NK-92 (cell line): ENCODE results near the gene SEC22A.

Experiments used
- DNase-seq: peaks from one replicate; lab custom pipeline; 2025; ENCODE audit not compliant: unreplicated experiment; lab: John Stamatoyannopoulos, UW

Gene SEC22A

DNA sequence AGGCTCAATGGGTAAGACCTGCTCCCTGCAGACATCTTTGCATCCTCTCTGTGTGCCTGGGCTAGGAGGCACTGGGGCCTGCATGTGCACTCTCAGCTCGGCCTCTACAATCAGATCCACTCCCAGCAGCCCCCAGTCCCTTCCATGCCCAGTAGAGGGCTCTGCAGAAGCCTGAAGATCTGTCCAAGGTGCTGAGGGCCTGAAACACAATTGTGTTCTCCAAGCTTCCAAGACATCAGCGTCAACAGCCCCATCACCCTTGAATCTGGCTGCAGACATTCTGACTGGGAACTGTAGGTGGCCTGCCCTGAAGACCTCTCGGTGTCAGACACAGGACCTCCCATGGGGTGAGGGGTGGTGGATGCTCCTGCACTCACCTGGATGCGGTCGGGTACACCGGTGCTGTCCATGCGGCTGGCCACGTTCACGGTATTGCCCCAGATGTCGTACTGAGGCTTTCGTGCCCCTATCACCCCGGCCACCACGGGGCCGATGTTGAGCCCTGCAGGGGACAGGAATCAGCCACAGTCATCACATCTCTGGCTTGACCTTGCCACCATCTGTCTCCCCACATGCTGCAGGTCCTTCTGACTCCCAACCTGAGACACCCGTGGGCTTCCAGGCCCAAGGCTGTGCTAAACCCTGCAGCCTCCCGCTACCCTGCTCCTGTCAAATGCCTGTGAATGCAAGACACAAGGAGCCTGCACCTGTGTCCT is 84.7 kb downstream of the SEC22A start:
- no peak for DNase-seq

DNA sequence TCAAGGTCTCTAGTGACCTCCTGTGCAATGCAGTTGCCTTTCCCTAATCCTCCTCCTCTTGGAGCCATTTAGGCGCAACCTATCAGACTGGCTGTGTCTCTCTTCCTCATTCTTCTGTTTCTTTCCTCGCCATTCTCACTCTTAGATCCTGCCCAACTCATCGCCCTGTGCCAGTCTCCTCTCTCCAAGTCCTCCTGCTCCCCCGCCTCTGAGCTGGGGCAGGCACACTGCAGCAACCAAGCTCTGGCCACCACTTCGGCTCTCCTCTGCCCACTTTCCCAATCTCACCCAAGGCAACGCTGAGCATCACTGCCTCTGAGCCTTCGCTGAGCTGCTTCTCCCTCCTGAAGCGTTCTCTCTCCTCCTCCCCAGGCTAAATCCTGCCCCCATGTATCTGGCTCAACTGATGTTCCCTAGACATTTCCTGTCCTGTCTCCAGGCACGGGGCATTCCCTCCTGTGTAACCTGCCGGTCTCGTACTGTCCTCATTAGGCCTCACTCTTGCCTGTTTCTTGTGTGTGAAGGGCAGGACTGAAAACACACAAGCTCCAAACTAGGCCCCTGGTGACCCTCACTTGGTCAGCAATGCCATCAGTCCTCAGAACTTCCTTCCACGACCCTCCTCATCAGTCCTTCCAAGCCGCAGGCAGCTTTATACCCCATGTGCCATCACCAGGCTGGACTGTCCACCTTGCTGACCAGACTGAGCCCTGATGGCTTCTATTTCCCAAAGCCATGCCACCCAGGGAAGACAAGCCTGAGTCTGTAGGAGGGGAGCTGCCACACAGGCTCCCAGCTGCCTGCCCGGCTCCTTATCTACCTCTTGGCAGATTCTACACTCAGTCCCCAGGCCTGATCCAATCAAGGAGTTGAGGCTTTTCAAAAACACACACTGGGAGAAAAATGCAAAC is 85.6 kb downstream of the SEC22A start:
- no peak for DNase-seq

DNA sequence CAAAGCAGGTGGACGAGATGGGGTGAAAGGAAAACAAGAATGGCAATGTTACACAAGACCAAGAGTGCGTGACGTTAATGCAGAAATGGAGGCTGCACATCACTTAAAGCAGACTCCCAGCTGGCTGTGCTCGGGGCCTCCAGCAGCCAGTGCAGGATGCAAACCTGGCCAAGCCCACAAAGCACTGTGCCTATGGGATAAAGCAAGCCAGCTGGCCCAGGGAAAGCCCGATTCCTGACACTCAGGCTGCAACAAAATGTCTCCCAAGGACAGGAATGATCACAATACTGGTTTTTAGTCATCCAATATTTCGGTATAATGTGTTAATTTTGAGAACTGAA is 86.2 kb downstream of the SEC22A start:
- DNase-seq = no peak

DNA sequence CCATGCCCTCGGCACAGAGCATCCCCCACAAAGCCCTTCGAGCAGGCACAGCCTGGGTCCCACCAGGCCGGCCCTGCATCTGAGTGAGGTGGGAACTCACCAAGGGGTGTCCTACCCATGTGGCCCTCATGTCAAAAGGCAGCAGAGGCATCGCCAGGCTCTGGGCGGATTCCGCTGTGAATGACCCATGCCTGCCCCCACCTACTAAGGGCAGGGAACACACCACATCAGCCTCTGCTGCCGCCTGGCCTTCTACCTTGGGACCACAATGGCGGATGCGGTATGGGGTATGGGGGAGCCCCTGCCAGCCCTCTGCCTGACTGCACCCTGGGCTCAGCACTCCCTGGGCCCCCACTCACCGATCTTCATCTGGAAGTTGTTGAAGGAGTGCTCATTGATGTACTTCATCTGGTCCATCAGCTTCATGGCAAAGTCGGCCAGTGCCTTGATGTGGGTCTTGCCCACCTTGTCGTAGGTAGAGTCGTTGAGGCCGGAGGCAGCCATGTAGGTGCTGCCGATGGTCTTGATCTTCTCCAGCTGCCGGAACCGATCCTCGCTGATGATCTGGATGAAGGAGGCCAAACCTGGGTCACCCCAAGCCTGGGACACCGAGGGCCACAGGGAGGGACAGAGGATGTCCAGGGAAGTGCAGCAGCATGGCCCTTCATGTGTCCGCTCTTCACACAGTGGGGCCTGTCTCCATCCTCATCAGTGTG is 87.8 kb downstream of the SEC22A start:
- no peak for DNase-seq

DNA sequence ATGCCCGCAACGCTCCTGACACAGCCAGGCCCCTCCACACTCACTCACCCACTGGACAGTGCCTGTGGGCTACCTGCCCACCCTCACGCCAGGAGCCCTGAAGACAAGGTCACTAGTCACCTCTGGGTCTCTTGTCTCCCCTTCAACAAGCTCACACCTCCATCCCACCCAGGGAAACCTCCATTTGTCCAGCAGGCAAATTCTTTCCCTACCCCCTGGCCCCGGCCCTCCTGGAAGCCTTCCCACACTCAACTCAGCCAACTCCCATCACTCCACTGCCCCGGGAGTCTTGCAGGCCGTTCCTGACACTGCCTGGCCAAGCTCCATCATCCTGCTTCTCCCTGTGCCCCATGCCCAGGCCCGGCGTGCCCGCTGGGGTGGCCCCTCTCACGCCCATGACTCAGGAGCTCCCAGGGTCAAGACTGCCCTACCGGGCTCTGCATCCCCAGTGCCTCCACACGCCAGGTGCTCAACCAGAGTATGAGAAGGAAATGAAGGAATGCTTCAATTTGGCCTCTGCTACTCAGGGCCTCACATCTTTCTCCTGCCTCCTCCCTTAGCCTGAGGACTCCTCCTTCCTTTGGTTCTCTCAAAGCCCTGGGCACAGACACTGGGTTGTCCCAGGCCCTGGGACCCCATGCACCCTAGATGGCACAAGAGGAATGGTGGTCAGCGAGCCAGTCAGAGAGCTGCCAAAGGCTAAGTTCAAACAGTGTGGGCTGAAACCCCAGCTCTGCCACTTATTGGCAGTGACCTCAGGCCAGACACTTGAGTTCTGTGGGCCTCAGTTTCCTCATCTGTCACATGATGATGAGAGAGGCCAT is 88.6 kb downstream of the SEC22A start:
- DNase-seq = no peak

DNA sequence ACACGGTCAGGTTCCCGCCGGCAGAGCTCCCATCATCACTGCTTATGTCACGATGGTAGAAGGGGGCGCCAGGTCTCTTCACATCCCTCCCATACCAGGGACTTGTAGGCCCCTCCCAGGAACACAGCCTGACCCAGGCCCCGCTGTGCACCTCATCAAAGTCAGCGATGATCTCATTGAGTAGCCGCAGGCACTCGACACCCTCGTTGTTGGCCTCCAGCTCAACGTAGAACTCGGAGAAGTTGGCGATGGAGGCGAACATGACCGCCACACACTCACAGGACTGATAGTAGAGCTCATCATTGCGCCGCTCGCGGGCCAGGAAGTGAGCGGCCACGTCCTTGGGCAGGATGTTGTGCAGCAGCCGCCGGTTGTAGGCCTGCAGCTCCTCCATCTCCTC is 89.2 kb downstream of the SEC22A start:
- DNase-seq = no peak

DNA sequence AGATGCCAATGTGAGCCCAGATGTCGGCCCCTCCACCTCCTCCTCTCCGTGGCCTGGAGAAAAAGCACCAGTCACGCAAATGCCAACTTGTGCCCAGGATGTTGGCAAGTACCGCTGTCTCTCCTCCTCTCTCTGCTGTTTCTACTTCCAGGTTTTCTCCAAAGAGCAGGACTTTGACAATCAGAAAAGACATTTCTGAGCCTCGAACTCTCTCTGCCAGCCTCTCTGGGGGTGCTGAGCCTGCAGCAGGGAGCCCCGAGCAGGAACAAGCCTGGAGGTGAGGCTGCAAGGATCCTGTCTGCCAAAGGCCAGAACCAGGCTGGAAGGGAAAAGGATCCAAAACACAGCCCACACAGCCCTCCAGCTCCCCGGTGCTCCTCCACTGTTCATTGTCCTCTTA is 89.7 kb downstream of the SEC22A start:
- DNase-seq = no peak

DNA sequence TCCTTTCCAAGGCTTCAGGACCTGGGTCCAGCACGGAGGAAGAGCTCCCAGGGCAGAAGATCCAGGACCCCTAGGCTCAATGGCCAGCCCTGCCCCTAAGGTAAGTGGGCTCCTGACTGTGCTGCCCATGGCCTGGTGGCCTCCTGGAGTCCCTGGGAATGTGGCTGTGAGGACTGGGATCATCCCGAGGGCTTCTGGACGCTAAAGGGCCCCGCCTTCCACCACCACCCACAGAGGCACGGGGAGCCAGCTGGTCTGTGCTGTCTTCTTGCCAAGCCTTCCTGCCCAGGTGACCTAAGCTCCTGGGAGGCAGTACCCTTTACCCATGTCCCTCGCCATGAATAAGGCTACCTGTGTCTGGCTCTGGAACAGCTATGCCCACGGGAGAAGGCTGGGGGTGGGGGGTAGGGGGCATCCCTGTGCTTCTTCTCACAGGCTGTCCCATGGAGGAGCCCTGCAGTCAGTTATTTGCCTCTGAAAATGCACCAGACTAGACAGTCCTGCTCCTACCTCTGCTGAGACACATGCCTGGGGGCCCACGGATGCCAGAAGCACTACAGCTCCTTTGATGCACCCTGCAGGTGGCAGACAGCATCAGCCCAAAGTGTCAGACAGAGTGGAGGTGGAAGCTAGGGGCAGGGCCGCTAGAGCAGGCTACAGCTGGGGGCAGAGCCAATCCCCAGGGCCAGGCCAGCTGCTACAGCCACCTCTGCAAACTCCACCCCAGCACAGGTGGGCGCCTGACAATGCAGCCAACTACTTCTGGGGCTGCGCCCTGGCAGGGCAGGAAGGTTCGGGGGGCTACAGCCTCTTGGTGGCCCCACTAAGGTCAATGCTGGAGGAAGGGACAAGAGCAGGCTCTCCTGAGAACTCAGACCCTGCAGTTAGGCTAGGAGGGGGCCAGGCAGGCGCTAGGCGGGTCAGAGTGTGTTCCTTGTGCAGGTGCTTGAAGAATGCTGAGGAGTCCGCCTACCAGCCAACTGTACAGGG is 90.9 kb downstream of the SEC22A start:
- DNase-seq = no peak

DNA sequence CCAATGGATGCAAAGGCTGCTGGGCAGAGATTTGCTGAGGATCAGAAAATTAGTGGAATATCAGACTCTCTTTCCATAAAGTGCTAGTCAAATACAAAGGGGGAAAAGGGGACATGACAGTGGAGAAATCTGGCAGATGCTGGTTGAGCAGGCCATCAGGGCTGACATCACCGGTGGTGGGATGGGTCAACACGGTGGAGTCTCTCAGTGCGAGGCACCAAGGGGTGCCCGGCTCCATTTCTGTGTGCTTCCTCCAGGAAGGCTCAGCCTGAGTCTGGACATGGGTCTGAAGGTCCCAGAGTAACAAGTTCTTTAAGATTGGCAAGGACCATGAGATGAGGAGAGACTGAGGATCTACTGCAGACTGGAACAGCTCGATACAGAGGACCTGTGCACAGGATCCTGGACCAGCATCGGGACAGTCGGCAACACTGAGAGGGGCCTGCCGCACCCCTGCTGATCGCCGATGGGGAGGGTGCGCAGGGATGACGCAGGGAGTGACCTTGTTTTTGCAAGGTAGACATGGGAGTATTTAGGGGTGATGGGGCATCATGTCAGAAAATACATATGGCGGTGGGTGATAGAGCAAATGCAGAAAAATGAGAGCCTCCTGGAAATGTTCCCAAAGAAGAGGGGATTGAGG is 92.7 kb downstream of the SEC22A start:
- no peak for DNase-seq

DNA sequence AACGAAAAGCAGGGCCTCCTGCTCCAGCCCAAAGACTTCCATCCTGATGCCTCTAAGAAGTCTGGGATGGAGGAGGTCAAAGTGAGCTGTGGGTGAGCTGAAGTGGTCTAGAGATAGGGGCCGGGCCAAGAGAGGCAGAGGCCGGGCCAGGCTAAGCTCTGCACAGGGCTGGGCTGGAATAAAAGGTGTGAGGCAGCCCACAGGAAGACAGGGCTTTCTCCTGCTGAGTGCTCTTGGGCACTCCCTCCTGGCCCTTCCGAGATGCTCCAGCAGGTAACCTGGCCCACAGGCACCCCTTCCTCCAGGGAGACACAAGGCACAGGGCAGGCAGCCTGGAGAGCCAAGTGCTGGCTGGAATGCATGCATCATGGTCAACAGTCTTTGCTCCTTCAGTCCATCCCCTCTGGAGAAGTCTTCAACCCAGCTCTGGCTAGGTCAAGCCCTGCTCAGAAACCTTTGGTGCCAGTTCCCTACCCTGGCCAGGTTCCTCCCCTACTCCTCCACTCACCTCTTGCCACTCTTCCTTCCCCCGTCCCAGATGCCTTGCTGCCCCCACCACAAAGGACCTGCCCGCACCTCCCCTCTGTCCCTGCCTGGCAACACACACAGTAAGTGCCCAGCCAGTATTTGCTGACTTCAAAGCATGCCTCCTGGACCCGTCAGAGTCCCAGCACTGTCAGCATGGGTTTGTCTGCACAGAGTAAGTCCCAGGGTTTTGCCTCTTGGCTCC is 93.6 kb downstream of the SEC22A start:
- DNase-seq = no peak

DNA sequence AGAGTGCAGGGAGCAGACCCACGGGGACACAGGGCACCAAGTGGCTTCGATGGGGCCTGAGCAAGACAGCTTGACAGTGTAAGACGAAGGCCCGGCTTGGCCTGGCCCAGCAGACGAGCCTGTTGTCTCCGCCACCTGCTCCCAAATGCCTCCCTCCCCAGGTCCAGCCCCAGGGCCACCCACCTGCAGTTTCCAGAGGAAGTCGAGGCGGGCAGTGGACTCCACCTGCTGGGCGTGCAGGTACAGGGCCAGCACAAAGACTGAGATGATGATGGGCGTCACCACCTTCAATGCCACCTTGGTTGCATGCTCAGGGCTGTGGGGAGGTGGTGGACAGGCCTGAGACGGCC is 94.1 kb downstream of the SEC22A start:
- no peak for DNase-seq

DNA sequence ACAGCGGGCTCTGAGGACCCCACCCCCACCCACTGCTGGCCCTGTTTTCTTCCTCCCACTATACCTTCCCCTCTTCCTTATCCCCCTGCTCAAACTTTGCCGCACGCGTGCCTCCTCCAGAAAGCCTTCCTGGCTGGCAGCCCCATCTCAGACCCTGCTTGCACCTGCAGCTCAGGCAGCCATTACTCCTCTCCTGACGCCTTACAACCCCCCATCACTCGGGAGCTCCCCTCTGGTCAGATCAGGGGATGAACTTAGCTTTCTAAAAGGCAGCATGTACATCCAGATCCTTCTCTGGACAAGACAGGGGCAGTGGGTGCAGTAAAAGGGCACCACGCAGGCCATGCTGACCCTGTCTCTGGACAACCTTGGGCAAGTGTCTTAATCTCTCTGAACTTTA is 94.5 kb downstream of the SEC22A start:
- no peak for DNase-seq

DNA sequence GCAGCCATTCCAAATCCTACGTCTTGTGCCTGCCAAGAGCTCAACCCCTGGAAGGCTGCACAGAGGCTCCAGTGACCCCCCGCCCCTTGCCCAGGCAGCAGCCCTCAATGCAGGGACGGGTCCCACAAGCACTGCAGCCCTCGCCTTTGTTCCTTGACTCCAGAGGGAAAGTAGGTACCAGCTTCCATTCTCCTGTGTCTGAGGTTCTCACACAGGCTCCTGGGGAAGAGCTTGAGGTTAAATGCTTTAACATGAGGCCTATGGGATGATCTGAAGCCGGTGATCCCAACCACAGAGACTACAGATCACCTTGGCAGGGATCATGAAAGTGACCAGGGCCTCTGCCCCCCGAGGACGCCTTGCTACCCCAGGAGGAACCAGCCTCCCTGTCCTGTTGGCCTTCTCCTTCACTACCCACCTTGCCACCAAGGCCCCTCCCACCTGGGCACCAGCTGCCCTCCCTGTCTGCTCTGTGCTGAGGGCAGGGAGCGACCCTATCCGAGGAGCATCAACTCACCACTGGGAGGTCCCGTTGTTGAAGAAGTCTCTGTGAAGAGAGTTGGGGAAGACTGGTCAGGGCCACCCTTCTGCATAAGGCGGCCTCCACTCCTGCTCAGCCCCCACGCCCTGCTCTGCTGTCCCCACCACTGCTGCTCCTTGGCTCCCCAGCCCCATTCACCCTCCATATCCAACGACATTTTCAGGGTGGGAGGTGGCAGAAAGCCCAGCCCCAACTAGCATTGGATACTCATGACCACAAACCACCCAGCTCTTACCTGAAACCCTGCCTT is 95.3 kb downstream of the SEC22A start:
- no peak for DNase-seq

DNA sequence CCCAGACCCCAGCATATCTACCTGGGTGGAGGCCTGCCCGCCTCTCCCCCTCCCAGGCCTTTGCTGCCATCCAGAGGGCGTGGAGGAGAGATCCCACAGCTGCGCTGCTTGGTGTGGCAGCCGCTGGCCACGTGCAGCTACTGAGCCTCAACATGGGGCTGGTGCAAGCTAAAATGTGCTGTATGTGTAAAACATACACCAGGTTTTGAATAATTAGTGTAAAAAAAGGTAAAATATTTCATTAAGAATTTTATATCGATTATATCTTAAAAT is 95.8 kb downstream of the SEC22A start:
- DNase-seq = no peak

DNA sequence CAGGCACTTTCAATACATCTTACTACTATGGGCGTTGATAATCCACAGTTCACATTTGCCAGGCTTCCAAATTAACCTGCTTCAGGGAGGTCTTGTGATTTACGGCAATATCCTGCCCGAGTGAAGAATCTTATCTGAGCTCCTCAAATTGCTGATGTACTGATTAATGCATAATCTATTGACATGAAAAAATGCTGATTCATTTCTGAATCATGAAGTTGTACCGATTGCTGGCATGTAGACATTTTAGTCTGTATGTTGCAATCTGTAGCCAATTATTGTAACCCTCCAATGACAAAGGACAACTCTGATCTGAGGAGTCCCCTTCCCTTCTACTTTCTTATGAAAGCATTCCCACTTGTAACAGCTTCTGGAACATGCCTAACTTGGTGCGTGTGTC is 97.2 kb downstream of the SEC22A start:
- no peak for DNase-seq

DNA sequence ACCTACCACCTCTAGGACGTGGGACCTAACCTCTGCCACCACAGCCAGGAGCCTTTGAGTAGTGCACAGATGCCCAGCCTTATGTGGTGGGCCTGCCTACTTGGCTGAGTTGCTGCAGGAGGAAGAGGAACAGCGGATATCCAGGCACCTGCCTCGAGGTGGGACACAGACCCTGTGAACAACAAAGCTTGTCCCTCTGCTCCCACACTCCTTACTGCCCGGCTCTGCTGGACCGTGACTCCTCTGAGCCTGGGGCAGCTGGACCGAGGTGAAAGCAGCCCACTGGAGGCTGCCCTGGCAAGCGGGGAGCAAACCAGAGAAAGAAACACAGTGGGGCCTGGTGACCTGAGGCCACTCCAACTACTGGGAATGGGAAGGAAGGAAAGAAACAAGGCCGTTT is 97.8 kb downstream of the SEC22A start:
- no peak for DNase-seq

DNA sequence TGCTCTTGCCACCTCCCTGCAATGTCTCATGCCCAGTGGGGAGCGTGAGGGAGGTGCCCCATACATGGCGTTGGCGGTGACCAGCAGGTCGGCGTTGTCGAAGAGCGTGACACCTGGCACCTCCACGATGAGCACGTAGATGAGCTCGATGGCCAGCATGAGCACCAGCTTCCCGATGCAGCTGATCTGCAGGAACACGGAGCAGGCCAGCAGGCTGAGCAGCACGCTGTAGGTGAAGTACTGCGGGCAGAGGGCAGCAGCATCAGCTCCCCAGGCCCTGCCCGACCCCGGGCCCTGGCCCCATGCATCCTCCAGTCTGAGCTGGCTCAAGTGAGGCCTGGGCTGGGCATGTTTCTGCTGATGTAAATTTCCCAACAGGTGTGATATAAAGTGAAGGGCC is 98.3 kb downstream of the SEC22A start:
- no peak for DNase-seq

DNA sequence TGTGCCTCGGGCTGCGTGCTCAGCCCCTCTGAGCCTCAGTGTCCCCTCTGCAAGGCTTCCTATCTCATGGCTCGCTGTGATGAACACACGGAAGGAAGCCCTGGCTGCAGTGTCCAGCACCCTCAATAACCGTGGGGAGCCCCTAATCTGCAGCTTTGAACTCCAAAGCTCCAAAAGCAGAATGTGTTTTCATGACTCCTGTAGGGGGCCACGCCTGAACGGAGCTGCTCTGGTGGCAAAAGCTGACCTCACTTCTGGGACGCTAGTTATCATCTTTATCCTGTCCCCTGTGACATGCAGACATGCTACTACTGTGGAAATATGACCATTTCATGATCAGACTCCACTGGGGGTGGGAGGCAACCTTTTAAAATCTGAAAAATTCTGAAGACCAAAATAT is 98.8 kb downstream of the SEC22A start:
- DNase-seq = no peak
